Bronchial epithelial cell (primary cell): ENCODE data around the gene ZDHHC11B. TPM values are rescaled to one million over a fixed set of nuclear protein-coding genes. Genes with fewer than 3 reads are reported as not detected.
"Not testable (repeated sequence)": the region's sequence is repeated elsewhere in the genome, so short reads cannot be mapped to it uniquely, and the experiment has no call there.

ENCODE experiments used
- DNase-seq: peaks from one replicate; pipeline ENCODE4 v3.0.0-alpha.2; 2010; ENCODE audit warnings: low read depth
- FAIRE-seq: peaks from 2 replicates; lab custom pipeline; 2011; peaks lifted over from hg19 to GRCh38; lab: Jason Lieb, UNC
- H3K27me3 ChIP-seq: 2 replicates; pipeline ENCODE4 v1.5.1; 2011; ENCODE audit warnings: low read length; ENCODE audit not compliant: control insufficient read depth, insufficient read depth
- H3K36me3 ChIP-seq: 2 replicates; pipeline ENCODE4 v1.5.1; 2011; ENCODE audit warnings: low read length; ENCODE audit not compliant: control insufficient read depth, insufficient read depth
- H3K4me3 ChIP-seq: 2 replicates; pipeline ENCODE4 v1.5.1; 2011; ENCODE audit warnings: mild to moderate bottlenecking, low read depth, low read length, control low read depth
- CTCF ChIP-seq: IDR thresholded peaks from 2 replicates; pipeline ENCODE4 v1.5.1; 2011; ENCODE audit warnings: mild to moderate bottlenecking, moderate library complexity, low read length, control low read depth, inconsistent platforms; ENCODE audit not compliant: insufficient read depth, severe bottlenecking
- total RNA-seq: library from RNA; depleted of rRNA; stranded (reverse); fragments of >200 nt; gene quantifications from 2 replicates; pipeline ENCODE4 v1.2.1, GENCODE V29; 2014

The ZDHHC11B gene
- total RNA-seq, 1 donor from 2014 or later, result under 0.01 TPM

DNA sequence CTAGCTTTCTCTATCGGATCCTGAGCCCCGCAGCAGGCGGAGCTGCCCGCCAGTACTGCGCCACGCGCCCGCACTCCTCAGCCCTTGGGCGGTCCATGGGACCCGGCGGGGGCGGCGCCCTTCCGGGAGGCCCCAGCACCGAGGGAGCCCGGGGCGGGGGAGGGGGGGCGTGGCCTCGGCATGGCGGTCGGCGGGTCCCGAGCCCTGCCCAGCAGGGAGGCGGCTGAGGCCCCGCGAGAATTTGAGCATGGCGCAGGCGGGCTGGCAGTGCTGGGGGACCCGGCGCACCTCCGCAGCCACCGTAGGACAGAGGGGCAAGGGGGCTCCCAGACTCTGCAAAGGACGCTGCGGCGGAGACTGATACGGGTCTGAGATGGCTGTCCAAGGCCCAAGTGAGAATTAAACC is 6.8 kb downstream of the ZDHHC11B start:
- no peak for DNase-seq
- no peak for TF ChIP-seq CTCF
- Histone ChIP-seq H3K4me3 (no peak overlapping the region), H3K36me3 (no peaks in the 10 kb centered on the region), H3K27me3 (no peaks in the 10 kb centered on the region)
- FAIRE-seq, result no peak

DNA sequence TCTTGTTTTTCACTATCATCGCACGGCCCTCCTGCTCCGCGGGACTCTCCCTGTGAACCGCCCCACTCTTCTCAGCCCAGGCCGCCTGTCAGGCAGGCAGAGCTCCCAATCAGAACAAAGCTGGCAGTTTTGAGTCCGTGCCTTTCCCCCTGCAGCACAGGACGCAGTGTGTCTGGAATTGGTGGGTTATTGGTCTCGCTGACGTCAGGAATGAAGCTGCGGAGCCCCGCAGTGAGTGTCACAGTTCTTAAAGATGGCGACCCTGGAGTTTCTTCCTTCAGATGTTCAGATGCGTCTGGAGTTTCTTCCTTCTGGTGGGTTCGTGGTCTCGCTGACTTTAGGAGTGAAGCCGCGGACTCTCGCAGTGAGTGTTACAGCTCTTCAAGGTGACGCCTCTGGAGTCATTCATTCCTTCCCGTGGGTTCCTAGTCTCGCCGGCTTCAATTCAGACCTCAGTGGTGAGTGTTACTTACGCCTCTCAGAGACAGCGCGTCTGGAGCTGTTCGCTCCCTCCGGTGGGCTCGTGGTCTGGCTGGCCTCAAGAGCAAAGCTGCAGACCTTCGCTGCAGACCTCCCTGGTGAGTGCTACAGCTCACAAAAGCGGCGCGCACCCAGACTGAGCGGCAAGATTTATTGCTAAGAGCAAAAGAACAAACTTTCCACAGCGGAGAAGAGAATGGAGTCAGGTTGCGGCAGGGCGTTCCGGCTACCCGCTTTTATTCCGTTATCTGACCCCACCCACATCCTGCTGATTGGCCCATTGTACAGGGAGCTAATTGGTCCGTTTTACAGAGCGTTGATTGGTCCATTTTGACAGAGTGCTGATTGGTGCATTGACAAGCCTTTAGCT is 7.4 kb downstream of the ZDHHC11B start:
- no peak for TF ChIP-seq CTCF
- no peak overlapping the region for H3K4me3 ChIP-seq
- no peak for DNase-seq
- no peaks in the 10 kb centered on the region for H3K27me3 ChIP-seq
- FAIRE-seq, result no peak
- H3K36me3 ChIP-seq, result no peaks in the 10 kb centered on the region

- no peak overlapping the region for H3K4me3 ChIP-seq
- TF ChIP-seq CTCF, result no peak
- H3K36me3 ChIP-seq, result no peaks in the 10 kb centered on the region
- FAIRE-seq, result no peak
- no peak for DNase-seq
- no peaks in the 10 kb centered on the region for H3K27me3 ChIP-seq
These were observed 8.3 kb downstream of the ZDHHC11B start for GRCh38 chr5:775961-776861.

GRCh38 chr5:775595-775960 is 9.0 kb downstream of the ZDHHC11B start:
- not testable (repeated sequence) for H3K27me3 ChIP-seq, FAIRE-seq, H3K36me3 ChIP-seq, H3K4me3 ChIP-seq, DNase-seq

- not testable (repeated sequence) for H3K36me3 ChIP-seq, H3K27me3 ChIP-seq, FAIRE-seq, DNase-seq, H3K4me3 ChIP-seq
These were observed 9.5 kb downstream of the ZDHHC11B start for GRCh38 chr5:774854-775505.

DNA sequence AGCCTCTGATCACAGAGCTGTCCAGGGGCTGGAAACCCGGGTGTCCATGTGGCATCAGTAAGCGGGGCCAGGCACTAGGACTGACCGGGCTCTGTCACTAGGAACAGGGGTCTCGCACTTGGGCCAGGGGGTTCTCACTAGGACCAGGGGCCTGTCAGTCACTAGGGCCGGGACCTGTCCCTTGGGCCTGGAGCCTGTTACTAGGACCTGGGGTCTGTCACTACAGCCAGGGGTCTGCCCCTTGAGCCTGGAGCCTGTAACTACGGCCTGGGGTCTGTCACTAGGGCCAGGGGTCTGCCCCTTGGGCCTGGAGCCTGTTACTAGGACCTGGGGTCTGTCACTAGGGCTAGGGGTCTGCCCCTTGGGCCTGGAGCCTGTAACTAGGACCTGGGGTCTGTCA is 10.2 kb downstream of the ZDHHC11B start:
- not testable (repeated sequence) for FAIRE-seq, H3K27me3 ChIP-seq, H3K36me3 ChIP-seq, DNase-seq, H3K4me3 ChIP-seq
